KMS-11 (cell line): ENCODE results near the gene PPM1J.

Experiments
- H2AFZ ChIP-seq: fragments of 200-600 bp; sonication (generic); 2 replicates; pipeline ENCODE4 v1.6.1; 2016; ENCODE audit warnings: antibody characterized with exemption, mixed run types, low read depth
- H3K27ac ChIP-seq: fragments of 200-600 bp; sonication (generic); 2 replicates; pipeline ENCODE4 v1.6.1; 2016; ENCODE audit warnings: mild to moderate bottlenecking, mixed run types
- H3K27me3 ChIP-seq: fragments of 200-600 bp; sonication (generic); 2 replicates; pipeline ENCODE4 v1.6.1; 2017; ENCODE audit warnings: mild to moderate bottlenecking, low read depth, mixed run types, moderate library complexity; ENCODE audit not compliant: insufficient read depth
- H3K36me3 ChIP-seq: fragments of 200-600 bp; sonication (generic); 2 replicates; pipeline ENCODE4 v1.6.1; 2017; ENCODE audit warnings: mild to moderate bottlenecking, mixed run types; ENCODE audit not compliant: insufficient read depth
- H3K4me1 ChIP-seq: fragments of 200-600 bp; sonication (generic); 2 replicates; pipeline ENCODE4 v1.6.1; 2016; ENCODE audit warnings: mild to moderate bottlenecking, low read depth, mixed run types; ENCODE audit not compliant: poor library complexity, severe bottlenecking
- H3K4me2 ChIP-seq: fragments of 200-600 bp; sonication (generic); 2 replicates; pipeline ENCODE4 v1.7.0; 2016; ENCODE audit warnings: mild to moderate bottlenecking, mixed run types
- H3K4me3 ChIP-seq: fragments of 200-600 bp; sonication (generic); IDR thresholded peaks from 2 replicates; pipeline ENCODE4 v1.6.1; 2017; ENCODE audit warnings: low read depth, low read length, mixed read lengths; ENCODE audit not compliant: insufficient read depth
- H3K79me2 ChIP-seq: fragments of 200-600 bp; sonication (generic); 2 replicates; pipeline ENCODE4 v1.6.1; 2016; ENCODE audit warnings: low read depth, mixed run types; ENCODE audit not compliant: insufficient read depth
- H3K9ac ChIP-seq: fragments of 200-600 bp; sonication (generic); 2 replicates; pipeline ENCODE4 v1.6.1; 2016; ENCODE audit warnings: mild to moderate bottlenecking, mixed run types
- H4K20me1 ChIP-seq: fragments of 200-600 bp; sonication (generic); 2 replicates; pipeline ENCODE4 v1.6.1; 2016; ENCODE audit warnings: mild to moderate bottlenecking, mixed run types; ENCODE audit not compliant: insufficient read depth
- CTCF ChIP-seq: fragments of 200-600 bp; sonication (generic); conservative IDR thresholded peaks from 2 replicates; pipeline ENCODE4 v1.6.1; 2017; ENCODE audit warnings: low read depth, mild to moderate bottlenecking, antibody characterized with exemption, low read length, moderate library complexity, mixed read lengths

Gene PPM1J

DNA sequence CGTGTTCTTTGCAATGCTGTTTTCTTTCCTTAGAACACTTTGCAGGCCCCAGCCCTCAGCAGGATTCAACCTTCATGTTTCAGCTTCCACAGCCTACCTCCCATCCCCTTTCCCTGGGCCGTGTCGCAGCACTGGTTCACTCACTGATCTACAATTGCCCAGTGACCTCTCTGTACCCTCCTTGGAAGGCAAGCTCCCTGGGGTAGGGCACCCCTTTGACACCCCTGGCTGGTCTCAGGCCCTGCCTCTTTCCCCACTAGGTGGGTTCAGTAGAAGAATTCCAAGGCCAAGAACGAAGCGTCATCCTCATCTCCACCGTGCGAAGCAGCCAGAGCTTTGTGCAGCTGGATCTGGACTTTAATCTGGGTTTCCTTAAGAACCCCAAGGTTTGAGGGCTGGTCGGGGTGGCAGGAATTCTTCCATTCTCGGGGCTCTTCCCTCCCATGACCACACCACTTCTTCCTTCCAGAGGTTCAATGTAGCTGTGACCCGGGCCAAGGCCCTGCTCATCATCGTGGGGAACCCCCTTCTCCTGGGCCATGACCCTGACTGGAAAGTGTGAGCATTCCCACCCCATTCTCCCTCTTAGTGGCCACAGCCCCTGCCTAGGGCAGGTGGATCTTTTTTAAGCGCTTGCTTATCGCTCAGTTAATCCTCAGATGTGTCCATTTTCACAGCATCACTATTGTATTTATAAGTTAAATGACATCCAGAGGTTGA is 15.5 kb downstream of the PPM1J start:
- Histone ChIP-seq H3K27me3 (no peaks in the 10 kb centered on the region), H3K36me3 (no peaks in the 10 kb centered on the region), H3K9ac (peak overlapping the region; percentile 39; the same call in 1 of the 2 replicates), H3K4me3 (no peak overlapping the region), H3K4me2 (peak overlapping the region; percentile 87), H3K27ac (peak overlapping the region; percentile 58), H3K79me2 (peaks cover 10% of the 10 kb centered on the region), H4K20me1 (no peaks in the 10 kb centered on the region), H3K4me1 (peaks cover 57% of the 10 kb centered on the region), H2AFZ (no peak overlapping the region)
- TF ChIP-seq CTCF = no peak

GRCh38 chr1:112698366-112699310 is 16.5 kb downstream of the PPM1J start:
- no peak for TF ChIP-seq CTCF
- no peak overlapping the region; the same call in 1 of the 2 replicates for H3K27ac ChIP-seq
- H3K4me1 ChIP-seq = peaks cover 48% of the 10 kb centered on the region
- no peak overlapping the region for H2AFZ ChIP-seq
- no peak overlapping the region for H3K9ac ChIP-seq
- H3K36me3 ChIP-seq = no peaks in the 10 kb centered on the region
- H3K27me3 ChIP-seq = no peaks in the 10 kb centered on the region
- peaks cover under 1% of the 10 kb centered on the region; the same call in 1 of the 2 replicates for H3K79me2 ChIP-seq
- no peak overlapping the region for H3K4me3 ChIP-seq
- H4K20me1 ChIP-seq = no peaks in the 10 kb centered on the region
- no peak overlapping the region for H3K4me2 ChIP-seq

DNA sequence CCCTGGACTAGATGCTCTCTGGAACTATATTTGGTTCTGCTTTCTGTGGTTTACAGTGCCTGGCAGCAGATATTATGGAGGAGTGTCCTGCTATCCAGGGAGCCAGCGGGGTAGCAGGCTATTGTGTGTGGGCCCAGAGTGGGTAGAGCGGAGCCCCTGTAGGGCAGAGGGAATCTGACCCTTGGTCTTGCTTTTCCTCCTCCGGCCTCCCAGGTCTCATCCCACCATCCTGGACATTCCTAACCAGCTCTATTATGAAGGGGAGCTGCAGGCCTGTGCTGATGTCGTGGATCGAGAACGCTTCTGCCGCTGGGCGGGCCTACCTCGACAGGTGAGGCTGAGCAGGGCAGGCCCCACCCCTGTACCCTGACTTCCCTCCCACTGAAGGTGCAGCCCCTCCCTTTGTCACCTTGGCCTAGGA is 17.3 kb downstream of the PPM1J start:
- Histone ChIP-seq H3K36me3 (no peaks in the 10 kb centered on the region), H2AFZ (no peak overlapping the region), H3K27ac (no peak overlapping the region), H3K79me2 (no peaks in the 10 kb centered on the region), H3K27me3 (no peaks in the 10 kb centered on the region), H4K20me1 (no peaks in the 10 kb centered on the region), H3K4me3 (no peak overlapping the region), H3K4me2 (no peak overlapping the region), H3K9ac (no peak overlapping the region), H3K4me1 (peaks cover 47% of the 10 kb centered on the region)
- TF ChIP-seq CTCF = no peak

GRCh38 chr1:112696578-112697314 is 18.4 kb downstream of the PPM1J start:
- H3K27ac ChIP-seq = no peak overlapping the region
- no peaks in the 10 kb centered on the region for H4K20me1 ChIP-seq
- no peaks in the 10 kb centered on the region for H3K27me3 ChIP-seq
- no peaks in the 10 kb centered on the region for H3K79me2 ChIP-seq
- H2AFZ ChIP-seq = no peak overlapping the region
- H3K9ac ChIP-seq = no peak overlapping the region
- peaks cover 40% of the 10 kb centered on the region for H3K4me1 ChIP-seq
- no peak overlapping the region for H3K4me3 ChIP-seq
- no peak overlapping the region for H3K4me2 ChIP-seq
- H3K36me3 ChIP-seq = no peaks in the 10 kb centered on the region
- TF ChIP-seq CTCF = no peak
